ENCODE measurements around the gene BAZ2B. TPM values are rescaled to one million over a fixed set of nuclear protein-coding genes. Genes with fewer than 3 reads are reported as not detected.

BAZ2B gene
- total RNA-seq, 2 experiments from 2014 or later = 17.9 to 18.5 TPM

- Mint-ChIP-seq H3K27ac (no peak overlapping the region), H3K4me1 (ENCODE audit: low read depth) (no peaks in the 10 kb centered on the region), H3K9me3 (no peaks in the 10 kb centered on the region), H3K36me3 (ENCODE audit: low read depth) (no peaks in the 10 kb centered on the region), H3K4me3 (no peak overlapping the region), H3K27me3 (no peaks in the 10 kb centered on the region)
- Histone ChIP-seq H3K27me3 (ENCODE audit: control insufficient read depth in 1 of 2, insufficient read depth in 2 of 2, low read length in 2 of 2) (no peaks in the 10 kb centered on the region), H3K27ac (ENCODE audit: low read depth in 1 of 2, low read length in 2 of 2) (no peak overlapping the region), H3K36me3 (ENCODE audit: insufficient read depth, low read length) (no peaks in the 10 kb centered on the region), H3K4me1 (ENCODE audit: insufficient read depth, low read length) (no peaks in the 10 kb centered on the region), H3K4me3 (ENCODE audit: low read length) (no peak overlapping the region), H3K9me3 (ENCODE audit: control insufficient read depth in 1 of 2, insufficient read depth in 1 of 2, low read length in 2 of 2) (no peaks in the 10 kb centered on the region)
- ATAC-seq (ENCODE audit: poor library complexity) (no peak), DNase-seq (no peak)
- POLR2A ChIA-PET = no interaction called here
- TF ChIP-seq, protein P1, sequence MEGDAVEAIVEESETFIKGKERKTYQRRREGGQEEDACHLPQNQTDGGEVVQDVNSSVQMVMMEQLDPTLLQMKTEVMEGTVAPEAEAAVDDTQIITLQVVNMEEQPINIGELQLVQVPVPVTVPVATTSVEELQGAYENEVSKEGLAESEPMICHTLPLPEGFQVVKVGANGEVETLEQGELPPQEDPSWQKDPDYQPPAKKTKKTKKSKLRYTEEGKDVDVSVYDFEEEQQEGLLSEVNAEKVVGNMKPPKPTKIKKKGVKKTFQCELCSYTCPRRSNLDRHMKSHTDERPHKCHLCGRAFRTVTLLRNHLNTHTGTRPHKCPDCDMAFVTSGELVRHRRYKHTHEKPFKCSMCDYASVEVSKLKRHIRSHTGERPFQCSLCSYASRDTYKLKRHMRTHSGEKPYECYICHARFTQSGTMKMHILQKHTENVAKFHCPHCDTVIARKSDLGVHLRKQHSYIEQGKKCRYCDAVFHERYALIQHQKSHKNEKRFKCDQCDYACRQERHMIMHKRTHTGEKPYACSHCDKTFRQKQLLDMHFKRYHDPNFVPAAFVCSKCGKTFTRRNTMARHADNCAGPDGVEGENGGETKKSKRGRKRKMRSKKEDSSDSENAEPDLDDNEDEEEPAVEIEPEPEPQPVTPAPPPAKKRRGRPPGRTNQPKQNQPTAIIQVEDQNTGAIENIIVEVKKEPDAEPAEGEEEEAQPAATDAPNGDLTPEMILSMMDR (IDR thresholded peaks at IDR 0.05) = no peak
- intact Hi-C loops (cut with DNase I, micrococcal nuclease) = no loop called here
- CTCF ChIA-PET = no interaction called here
These were observed 57.9 kb downstream of the BAZ2B start for GRCh38 chr2:159558479-159558878.

DNA sequence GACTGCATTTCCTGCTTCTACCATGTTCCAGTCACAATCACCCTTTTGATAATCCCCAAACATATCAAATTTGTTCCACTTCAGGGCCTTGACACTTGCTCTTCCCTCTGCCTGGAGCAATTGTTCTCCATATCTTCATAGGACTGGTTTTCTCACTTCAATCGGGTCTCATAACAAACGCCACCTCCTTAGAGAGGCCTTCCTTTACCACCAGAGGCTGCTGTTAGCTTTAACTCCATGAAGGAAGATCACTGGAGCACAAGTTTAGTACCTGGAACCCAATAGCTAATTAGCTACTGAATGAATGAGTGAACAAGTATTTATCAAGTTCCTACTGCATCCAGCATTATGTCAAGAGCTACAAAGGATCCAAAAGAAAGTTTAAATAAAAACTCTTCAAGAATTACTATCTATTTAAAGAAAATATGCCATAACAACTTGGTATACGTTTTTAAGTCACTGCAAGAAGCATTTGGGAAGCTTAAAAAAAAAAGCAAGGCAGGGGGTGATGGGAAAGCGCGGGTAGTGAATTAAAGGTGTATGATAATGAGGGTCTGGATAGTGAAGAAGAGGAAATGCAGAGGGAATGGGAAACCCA, 58.8 kb downstream of the BAZ2B start:
- no peaks in the 10 kb centered on the region for H3K36me3 Mint-ChIP-seq (ENCODE audit: low read depth)
- Histone ChIP-seq H3K27ac (ENCODE audit: low read depth in 1 of 2, low read length in 2 of 2) (no peak overlapping the region), H3K4me1 (ENCODE audit: insufficient read depth, low read length) (no peaks in the 10 kb centered on the region), H3K4me3 (ENCODE audit: low read length) (no peak overlapping the region), H3K27me3 (ENCODE audit: control insufficient read depth in 1 of 2, insufficient read depth in 2 of 2, low read length in 2 of 2) (no peaks in the 10 kb centered on the region), H3K36me3 (ENCODE audit: insufficient read depth, low read length) (no peaks in the 10 kb centered on the region), H3K9me3 (ENCODE audit: control insufficient read depth in 1 of 2, insufficient read depth in 1 of 2, low read length in 2 of 2) (no peaks in the 10 kb centered on the region)
- no peak overlapping the region for H3K4me3 Mint-ChIP-seq
- POLR2A ChIA-PET = no interaction called here
- intact Hi-C loops (cut with DNase I, micrococcal nuclease) = no loop called here
- H3K27ac Mint-ChIP-seq = no peak overlapping the region
- H3K27me3 Mint-ChIP-seq = no peaks in the 10 kb centered on the region
- no peaks in the 10 kb centered on the region for H3K9me3 Mint-ChIP-seq
- TF ChIP-seq, protein P1 (IDR thresholded peaks at IDR 0.05) = no peak
- CTCF ChIA-PET = interaction anchor here (0.6 kb wide), 1 partner anchor 1463 kb away, joined by 3 read pairs; no protein-coding TSS in a partner anchor
- H3K4me1 Mint-ChIP-seq (ENCODE audit: low read depth) = no peaks in the 10 kb centered on the region
- ATAC-seq (ENCODE audit: poor library complexity) (no peak), DNase-seq (peak in 1 of 14 experiments; percentile 2)

DNA sequence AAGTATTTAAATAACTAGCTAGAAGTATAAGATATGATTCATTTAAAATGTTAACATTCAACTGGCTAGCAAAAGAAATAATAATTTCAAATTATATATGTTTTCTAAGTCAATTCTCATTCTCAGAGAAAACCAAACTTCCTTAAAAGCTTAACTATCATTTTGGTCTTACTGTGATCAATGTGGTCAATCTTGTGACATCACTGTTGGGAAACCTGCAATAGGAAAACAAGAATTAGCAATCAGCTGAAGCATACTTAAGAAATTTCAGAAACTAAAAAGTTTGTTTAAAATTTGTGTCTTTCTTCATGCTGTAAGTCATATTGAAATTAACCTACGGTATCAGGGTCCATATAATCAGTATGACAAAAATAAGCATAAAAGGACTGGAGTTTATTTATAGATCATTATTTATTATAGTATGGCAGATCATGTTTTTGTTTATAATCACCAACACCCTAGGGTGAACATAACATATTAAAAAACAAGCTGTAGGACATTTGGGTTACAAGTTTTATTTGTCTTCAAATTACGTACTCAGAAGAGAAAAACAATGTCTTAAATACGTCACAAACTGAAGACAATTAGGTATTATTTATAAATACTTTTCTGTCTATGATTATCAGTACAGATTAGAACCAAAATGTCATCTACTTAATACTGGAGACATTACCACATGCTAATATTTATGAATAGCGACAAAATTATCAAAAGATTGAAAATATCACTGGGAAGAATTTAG, 60.5 kb downstream of the BAZ2B start:
- Mint-ChIP-seq H3K27me3 (no peaks in the 10 kb centered on the region), H3K4me3 (no peak overlapping the region), H3K27ac (no peak overlapping the region), H3K36me3 (ENCODE audit: low read depth) (no peaks in the 10 kb centered on the region), H3K4me1 (ENCODE audit: low read depth) (no peaks in the 10 kb centered on the region), H3K9me3 (no peaks in the 10 kb centered on the region)
- TF ChIP-seq, protein P1 (IDR thresholded peaks at IDR 0.05) = no peak
- POLR2A ChIA-PET = no interaction called here
- Histone ChIP-seq H3K27ac (ENCODE audit: low read depth in 1 of 2, low read length in 2 of 2) (no peak overlapping the region), H3K4me3 (ENCODE audit: low read length) (no peak overlapping the region), H3K36me3 (ENCODE audit: insufficient read depth, low read length) (no peaks in the 10 kb centered on the region), H3K4me1 (ENCODE audit: insufficient read depth, low read length) (no peaks in the 10 kb centered on the region), H3K9me3 (ENCODE audit: control insufficient read depth in 1 of 2, insufficient read depth in 1 of 2, low read length in 2 of 2) (no peaks in the 10 kb centered on the region), H3K27me3 (ENCODE audit: control insufficient read depth in 1 of 2, insufficient read depth in 2 of 2, low read length in 2 of 2) (no peaks in the 10 kb centered on the region)
- intact Hi-C loops (cut with DNase I, micrococcal nuclease) = no loop called here
- DNase-seq (peak in 2 of 14 experiments; percentile 10 to 20), ATAC-seq (ENCODE audit: poor library complexity) (no peak)
- CTCF ChIA-PET = no interaction called here
